Activated effector memory CD4-positive, alpha-beta T cell treated with Interleukin-2 at 50 U/mL for 16 hours (primary cell): ENCODE results near the gene RHO.
"Not testable (repeated sequence)": the region's sequence is repeated elsewhere in the genome, so short reads cannot be mapped to it uniquely, and the experiment has no call there.

Experiments used
- DNase-seq: peaks from one replicate; pipeline ENCODE4 v3.0.0-alpha.2; 2020

The RHO gene

GRCh38 chr3:129500334-129500658 lies 28.1 kb upstream of the RHO start:
- DNase-seq = no peak

GRCh38 chr3:129501630-129502029 lies 26.8 kb upstream of the RHO start:
- no peak for DNase-seq

GRCh38 chr3:129502641-129503408 lies 25.6 kb upstream of the RHO start:
- DNase-seq = no peak

- DNase-seq = no peak
Measured at GRCh38 chr3:129503471-129504291, 24.8 kb upstream of the RHO start.

GRCh38 chr3:129504471-129505100 lies 23.9 kb upstream of the RHO start:
- DNase-seq = no peak

- DNase-seq = no peak
Measured at GRCh38 chr3:129505341-129505740, 23.1 kb upstream of the RHO start.

GRCh38 chr3:129506231-129506742 lies 22.2 kb upstream of the RHO start:
- no peak for DNase-seq

GRCh38 chr3:129507181-129507831 lies 21.1 kb upstream of the RHO start:
- no peak for DNase-seq

GRCh38 chr3:129512595-129512994 lies 15.8 kb upstream of the RHO start:
- no peak for DNase-seq

- DNase-seq = no peak
Measured at GRCh38 chr3:129513705-129514104, 14.7 kb upstream of the RHO start.

GRCh38 chr3:129514110-129514509 lies 14.3 kb upstream of the RHO start:
- DNase-seq = no peak

GRCh38 chr3:129514563-129514962 lies 13.9 kb upstream of the RHO start:
- no peak for DNase-seq

GRCh38 chr3:129515108-129515820 lies 13.2 kb upstream of the RHO start:
- not testable (repeated sequence) for DNase-seq

GRCh38 chr3:129515821-129516432 lies 12.5 kb upstream of the RHO start:
- DNase-seq = not testable (repeated sequence)

- DNase-seq = no peak
Measured at GRCh38 chr3:129517516-129517915, 10.9 kb upstream of the RHO start.

GRCh38 chr3:129518038-129518561 lies 10.3 kb upstream of the RHO start:
- DNase-seq = no peak

- no peak for DNase-seq
Measured at GRCh38 chr3:129518581-129518980, 9.9 kb upstream of the RHO start.

GRCh38 chr3:129519449-129519848 lies 9.0 kb upstream of the RHO start:
- DNase-seq = no peak

GRCh38 chr3:129519896-129520715 lies 8.3 kb upstream of the RHO start:
- DNase-seq = no peak

- no peak for DNase-seq
Measured at GRCh38 chr3:129520960-129521359, 7.5 kb upstream of the RHO start.

- no peak for DNase-seq
Measured at GRCh38 chr3:129521611-129522010, 6.8 kb upstream of the RHO start.
